MV-4-11 (cell line): ENCODE results near the gene PEX14.

ENCODE experiments used
- DNase-seq: peaks from one replicate; lab custom pipeline; 2025; lab: John Stamatoyannopoulos, UW

The PEX14 gene

DNA sequence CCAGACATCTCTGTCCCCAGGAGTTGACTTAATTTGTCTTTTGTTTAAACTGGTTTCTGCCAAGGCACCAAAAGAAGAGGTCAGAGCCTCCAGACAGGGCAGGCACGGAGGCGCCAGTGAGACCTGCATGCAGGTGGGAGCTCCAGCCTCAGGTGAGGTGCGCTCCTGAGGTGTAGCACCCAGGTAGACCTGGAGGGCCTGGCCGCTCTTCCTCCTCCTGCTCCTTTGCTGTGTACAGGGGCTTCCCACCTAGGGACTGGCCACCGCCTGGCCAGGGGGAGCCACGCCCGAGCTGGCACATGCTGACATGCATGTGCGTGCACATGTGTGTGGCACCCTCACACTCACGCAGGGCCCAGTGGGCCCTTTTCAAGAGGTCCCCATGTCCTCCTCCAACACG lies 158.7 kb downstream of the PEX14 start:
- DNase-seq: no peak

DNA sequence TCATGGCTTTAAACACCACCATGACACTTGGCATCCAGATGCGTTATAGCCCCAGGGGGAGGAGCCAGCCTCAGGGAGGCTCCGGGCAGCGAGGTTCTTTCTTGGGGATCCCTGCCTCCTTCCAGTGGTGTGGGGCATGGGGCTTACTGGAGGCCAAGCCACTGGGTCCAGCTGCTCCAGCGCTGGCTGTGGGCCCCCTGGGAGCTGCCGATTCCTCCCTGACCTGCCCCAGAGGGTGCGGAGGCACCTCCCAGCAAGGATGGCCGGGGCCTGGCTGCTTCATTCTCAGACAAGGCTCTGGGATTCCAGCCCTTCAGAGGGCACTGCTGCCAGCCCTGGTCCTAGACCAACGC lies 159.3 kb downstream of the PEX14 start:
- DNase-seq: no peak

GRCh38 chr1:10634428-10635084 lies 159.8 kb downstream of the PEX14 start:
- no peak for DNase-seq

DNA sequence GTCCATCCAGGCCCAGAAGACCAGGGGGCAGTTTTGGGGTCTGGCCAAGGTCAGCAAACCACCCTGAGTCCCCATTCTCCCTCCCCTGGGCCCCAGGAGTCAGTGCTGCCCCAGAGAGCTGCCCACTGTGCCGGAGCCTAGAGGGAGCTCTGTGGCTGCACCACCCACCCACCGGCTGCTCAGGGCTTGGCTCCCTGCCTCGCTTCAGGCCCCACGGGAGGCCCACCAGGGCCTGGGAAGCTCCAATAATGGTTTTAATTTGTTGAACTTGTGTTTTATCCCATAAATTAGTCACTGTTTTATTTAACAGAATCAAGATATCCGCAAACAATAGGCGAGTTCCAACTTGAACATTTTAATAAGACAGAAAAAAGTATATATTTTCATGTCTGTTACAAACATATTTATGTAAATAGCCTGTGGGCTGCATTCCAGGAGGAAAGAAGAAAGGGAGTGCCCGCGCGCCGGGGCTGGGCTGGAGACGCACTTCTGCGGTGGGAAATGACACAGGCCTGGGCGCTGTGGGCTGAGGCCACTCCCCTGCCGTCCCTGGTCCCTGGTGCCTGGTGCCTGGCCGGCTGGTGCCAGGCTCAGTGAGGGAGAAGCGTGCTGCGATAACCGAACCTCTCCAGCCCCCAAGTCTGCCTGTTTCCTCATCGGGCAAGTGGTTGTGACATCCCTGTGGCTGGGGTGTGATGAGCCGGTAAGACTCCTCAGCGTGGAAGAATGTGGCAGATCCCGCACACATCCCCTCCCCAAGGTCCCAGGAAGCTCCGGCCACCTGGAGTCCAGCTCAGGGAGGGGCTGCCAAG lies 160.5 kb downstream of the PEX14 start:
- DNase-seq: peak; percentile 55

- DNase-seq: no peak
These were observed 161.2 kb downstream of the PEX14 start for GRCh38 chr1:10635992-10636391.

DNA sequence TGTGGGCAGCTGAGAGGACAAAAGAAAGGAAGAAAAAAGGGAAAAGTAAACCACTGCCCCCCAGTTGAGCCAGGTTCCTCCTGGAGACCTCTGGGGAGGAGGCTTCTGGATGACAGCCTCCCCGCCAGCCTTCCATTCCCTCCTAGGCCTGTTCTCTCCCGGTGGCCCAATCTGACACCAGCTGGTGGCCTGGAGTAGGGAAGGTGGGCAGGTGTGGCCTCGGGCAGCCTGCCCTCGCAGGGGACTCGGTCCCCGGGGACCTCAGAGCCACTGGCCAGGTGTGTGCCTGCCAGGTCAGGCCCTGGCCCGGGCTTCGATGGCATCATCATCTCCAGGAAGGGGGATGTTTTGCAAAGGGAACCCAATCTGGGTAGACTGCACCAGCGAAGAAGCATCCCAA lies 162.7 kb downstream of the PEX14 start:
- DNase-seq: no peak

DNA sequence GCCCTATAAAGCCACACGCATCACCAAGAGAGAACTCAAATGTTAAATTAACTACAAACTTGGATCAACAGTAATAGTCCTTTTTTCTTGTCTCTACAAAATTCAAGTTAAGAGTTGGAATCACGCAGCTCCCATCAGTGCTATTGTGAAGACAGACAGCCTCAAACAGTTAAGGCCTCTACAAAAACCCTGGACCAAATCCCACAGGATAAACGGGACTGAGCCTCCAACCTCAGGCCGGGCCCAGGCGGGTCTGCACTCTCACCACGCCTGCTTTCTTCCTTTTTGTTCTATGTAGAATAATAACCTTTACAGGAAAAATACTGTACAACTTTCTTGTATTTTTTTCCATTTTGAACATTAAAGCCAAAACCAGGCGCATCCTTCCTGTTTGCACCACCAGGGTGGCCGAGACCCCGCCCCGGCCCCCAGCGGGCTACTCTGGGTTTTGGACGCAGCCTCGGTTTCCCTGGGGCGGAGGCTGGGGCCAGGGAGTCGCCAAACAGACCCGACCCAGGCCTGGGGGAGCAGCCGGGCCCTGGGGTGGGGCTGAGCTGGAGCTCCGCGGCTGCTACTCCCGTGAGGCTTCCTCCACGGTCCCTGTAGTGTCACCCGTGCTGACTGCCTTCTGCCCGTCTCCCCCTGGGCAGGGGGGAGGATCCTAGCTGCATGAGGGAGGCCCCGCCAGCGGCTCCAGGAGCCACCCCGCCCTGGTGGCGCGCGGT lies 163.2 kb downstream of the PEX14 start:
- DNase-seq: no peak

DNA sequence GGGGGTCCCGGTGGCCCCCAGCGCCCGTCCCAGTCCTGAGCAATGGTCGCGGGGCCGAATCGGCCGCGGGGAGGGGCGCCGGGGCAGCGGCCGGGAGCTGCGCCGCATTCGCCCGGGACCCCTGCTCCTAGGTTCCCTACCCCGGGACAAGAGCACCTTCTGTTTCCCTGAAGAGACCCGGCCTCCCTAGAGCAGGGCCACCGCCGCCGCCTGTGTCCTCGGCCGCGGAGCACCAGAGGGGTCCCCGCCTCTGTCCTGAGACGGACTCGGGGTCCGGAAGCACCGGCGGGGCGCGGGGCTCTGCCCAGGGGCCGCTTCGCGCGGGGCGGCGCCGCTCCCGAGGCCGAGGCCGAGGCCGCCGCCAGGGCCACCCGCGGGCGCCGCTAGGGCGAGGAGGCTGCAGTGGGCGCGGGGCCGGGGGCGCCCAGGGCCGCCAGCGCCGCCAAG lies 163.8 kb downstream of the PEX14 start:
- DNase-seq: no peak

DNA sequence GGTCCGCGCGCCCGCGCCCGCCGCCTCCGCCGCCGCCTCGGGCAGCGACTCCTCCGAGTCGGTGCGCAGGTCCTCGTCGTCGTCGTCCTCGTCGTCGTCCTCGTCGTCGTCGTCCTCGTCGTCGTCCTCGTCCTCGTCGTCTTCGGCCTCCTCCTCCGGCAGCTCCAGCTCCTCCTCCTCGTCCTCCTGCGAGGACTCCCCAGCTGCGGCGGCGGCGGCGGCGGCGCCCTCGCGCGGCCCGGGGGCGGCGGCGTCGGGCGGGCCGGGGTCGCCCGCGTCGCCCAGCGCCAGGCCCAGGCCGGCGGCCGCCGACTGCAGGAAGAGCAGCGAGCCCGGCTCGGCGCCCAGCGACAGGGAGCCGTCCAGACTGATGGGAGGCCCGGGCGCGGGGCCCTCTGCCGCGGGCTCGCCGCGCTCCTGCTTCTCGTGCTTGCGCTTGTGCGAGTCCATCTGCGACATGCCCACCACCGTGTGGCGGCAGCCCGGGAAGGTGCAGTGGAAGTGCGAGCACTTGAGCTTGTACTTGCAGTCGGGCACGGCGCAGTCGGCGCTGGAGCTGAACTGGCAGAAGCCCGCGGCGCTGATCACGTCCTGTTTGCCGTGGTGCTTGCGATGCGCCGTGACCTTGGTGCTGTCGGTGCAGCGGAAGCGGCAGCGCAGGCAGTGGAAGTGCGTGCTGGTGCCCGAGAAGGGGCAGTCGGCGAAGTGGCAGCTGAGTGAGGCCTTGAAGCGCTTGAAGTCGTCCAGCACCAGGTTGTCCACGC lies 164.4 kb downstream of the PEX14 start:
- DNase-seq: no peak

DNA sequence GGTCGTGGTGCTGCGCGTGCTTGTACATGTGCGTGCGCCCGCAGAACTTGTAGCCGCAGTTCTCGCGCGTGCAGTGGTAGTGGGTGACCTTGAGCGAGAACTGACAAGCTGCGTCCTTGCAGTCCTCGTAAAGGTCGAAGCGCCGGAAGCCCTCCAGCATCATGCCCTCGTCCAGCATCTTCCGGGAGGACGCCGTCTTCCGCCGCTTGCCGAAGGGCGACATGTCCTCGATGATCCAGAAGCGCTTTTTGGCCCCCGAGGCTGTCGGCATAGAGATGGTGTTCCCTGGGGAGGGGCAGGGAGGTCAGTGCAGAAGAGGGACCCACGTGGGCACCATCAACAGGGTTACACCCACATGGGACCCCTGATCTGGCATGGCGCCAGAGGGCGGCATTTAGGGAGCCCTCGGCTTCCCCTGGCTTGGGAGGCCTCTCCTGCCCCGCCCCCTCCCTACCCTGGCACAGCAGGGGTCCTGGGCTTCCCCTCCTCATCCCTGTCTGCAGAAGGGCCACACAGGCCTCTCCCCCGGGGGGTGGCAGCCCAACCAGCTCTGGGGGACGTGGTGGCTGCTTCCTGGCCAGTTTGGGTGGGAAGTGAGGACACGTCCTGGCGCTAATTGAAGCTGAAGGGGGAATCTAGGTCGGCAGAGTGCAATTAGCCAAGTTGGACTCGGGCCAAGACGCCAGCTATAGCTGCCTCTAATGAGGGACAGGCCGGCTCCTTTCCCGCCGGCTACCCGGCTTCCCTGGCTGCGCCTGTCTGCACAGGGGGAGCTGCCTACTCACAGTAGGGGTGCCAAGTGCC lies 165.2 kb downstream of the PEX14 start:
- DNase-seq: no peak

DNA sequence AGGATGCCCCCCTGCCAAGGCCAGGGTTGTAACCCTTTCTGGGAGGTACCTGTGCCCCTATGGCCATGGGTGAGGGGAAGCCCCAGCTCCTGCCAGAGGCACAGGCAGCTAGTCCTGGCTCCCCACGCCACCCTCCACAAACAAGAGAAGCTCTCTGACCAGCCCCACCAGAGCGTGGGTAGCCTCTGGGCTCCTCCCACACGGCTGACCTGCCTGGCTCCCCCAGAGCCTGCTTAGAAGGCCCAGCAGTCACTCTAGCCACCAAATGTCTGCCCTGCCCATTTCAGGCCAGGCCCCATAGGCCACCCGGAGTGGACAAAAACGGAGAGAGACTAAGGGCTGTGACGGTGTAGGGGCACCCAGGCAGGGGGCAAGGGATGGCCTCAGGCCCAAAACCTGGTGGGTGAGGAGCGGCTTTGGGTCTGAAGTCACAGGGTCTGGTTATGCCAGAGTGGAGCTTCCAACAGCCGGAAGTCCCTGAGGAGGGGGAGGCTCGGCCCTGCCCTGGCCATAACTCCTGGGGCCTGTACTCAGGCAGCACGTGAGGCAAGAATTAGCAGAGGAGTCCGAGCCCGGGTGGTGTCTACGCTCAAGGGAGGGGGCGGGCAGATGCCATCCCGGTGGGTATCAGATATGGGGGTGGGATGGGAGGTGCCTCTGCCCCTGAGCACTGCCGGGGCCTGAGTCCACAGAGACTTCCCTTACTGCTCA lies 166.2 kb downstream of the PEX14 start:
- no peak for DNase-seq

GRCh38 chr1:10641976-10642375 lies 167.2 kb downstream of the PEX14 start:
- no peak for DNase-seq

DNA sequence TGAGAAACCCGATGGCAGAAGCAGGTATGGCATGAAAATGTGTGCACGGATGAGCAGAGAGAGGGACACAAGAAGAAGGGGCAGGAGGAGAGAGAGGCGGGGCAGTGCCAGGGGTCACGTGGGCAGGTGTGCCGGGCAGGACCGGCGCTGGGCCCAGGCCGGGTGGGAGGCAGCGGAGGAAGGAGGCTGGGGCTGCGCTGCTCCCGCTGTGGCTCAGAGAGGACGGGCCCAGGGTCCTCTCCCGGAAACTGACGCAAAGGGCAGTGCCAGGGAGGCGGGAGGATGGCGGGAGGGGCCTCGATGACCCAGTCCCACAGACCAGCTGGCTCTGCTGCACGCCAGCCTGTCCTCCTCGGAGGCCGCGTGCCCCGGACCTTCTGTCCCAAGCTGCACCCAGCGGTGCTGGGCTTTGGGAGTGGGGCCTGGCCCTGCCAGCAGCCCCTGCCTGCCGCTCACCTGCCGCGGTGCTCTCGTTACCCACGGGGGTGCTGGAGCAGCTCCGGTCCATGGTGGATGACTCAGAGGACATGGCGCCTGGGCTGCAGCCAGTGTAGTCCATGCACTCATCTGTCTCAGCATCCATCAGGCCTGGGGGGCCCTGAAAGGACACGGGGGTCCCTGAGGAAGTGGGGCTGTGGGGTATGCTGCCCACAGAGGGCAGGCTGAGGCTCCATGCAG lies 167.8 kb downstream of the PEX14 start:
- DNase-seq: no peak

- no peak for DNase-seq
These were observed 169.0 kb downstream of the PEX14 start for GRCh38 chr1:10643607-10644306.

- DNase-seq: peak; percentile 50
These were observed 169.8 kb downstream of the PEX14 start for GRCh38 chr1:10644307-10645128.

DNA sequence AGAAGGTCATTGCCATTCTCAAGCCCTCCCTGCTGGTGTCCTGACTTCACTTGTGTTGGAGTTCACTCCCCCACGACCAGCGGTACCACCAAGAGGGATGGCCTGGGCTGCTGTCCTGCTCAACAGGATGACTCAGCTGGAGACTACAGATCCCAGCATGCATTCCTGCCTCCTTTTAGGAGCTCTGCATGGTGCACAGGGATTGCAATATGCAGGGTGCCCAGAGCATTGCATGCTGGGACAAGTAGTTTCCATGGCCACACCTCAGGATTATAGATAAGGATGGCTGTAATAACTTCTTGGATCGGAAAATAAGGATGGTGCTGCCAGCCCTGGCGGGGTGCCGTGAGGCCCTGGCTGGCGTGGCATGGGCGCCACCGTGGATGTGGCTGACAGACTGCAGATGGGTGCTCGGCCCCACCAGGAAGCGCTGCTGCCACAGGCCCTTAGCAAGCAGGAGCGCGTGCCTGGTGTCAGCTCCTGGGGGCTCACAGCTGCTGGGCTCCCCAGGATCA lies 171.7 kb downstream of the PEX14 start:
- peak; percentile 82 for DNase-seq

- no peak for DNase-seq
These were observed 172.8 kb downstream of the PEX14 start for GRCh38 chr1:10647414-10648170.
